ENCODE results near the gene SGMS1. TPM values are rescaled to one million over a fixed set of nuclear protein-coding genes. Genes with fewer than 3 reads are reported as not detected.

The SGMS1 gene
- total RNA-seq, 1 experiment from 2014 or later, result 20.4 TPM

DNA sequence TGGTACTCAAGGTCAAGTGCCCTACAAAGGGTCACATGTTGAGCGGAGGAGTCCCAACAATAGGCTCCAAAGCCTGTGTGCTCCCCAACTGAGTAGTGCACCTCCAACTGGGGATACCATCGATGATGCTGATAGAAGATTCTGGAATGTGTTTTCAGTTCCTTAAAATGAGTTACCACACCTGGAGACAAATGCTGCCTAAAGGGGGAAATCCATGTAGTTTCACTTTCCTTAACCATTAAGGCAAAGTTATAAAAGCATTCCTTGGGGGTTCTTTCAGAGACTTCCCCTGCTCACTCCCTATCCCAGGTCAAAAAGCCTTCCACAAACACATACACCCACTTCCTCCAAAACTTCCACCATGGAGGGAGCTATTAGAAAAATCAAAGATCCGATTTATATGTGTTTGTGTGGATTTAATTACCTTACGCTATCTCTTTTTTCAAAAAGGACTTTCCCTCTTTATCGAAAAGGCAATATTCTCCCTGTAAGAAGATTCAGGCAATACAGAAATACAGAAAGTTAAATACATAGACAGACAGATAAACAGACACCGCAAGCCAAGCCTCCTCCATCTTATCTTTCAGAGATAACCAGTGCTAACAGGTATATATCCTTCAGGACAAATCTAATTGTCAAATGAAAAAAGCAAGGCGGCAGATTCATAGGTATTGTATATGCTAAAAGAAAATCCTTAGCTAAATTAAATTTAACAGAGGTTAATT lies 236.6 kb downstream of the SGMS1 start:
- H4K5ac ChIP-seq (ENCODE audit: insufficient read length, low read depth, low read length), result no peak overlapping the region
- H3K79me2 ChIP-seq (ENCODE audit: insufficient read depth, low read length), result no peaks in the 10 kb centered on the region
- H3K36me3 Mint-ChIP-seq (ENCODE audit: insufficient read depth in 1 of 3, low read depth in 3 of 3), result no peaks in the 10 kb centered on the region

More for the DNA sequence above, 236.6 kb downstream of the SGMS1 start:
- H4K8ac ChIP-seq (replicated peaks; ENCODE audit: insufficient read length, low read depth, low read length), result no peak overlapping the region
- H3K56ac ChIP-seq (ENCODE audit: insufficient read length, low read depth, low read length), result no peak overlapping the region
- no peak overlapping the region for H3K4ac ChIP-seq (ENCODE audit: low read depth, low read length)
- TF ChIP-seq, protein P1, sequence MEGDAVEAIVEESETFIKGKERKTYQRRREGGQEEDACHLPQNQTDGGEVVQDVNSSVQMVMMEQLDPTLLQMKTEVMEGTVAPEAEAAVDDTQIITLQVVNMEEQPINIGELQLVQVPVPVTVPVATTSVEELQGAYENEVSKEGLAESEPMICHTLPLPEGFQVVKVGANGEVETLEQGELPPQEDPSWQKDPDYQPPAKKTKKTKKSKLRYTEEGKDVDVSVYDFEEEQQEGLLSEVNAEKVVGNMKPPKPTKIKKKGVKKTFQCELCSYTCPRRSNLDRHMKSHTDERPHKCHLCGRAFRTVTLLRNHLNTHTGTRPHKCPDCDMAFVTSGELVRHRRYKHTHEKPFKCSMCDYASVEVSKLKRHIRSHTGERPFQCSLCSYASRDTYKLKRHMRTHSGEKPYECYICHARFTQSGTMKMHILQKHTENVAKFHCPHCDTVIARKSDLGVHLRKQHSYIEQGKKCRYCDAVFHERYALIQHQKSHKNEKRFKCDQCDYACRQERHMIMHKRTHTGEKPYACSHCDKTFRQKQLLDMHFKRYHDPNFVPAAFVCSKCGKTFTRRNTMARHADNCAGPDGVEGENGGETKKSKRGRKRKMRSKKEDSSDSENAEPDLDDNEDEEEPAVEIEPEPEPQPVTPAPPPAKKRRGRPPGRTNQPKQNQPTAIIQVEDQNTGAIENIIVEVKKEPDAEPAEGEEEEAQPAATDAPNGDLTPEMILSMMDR (conservative IDR thresholded peaks at IDR 0.05), result no peak
- H3K4me2 ChIP-seq (ENCODE audit: insufficient read depth, insufficient read length, low read length), result no peak overlapping the region
- H3T11ph ChIP-seq (ENCODE audit: low read length), result no peak overlapping the region
- H2BK20ac ChIP-seq (ENCODE audit: low read depth, low read length, poor library complexity, severe bottlenecking), result no peak overlapping the region
- no peak overlapping the region for H3K18ac ChIP-seq (ENCODE audit: insufficient read length, low read depth, low read length)
- no peak for DNase-seq
- no peaks in the 10 kb centered on the region for H3K9me3 ChIP-seq (ENCODE audit: control insufficient read depth, low read depth, low read length)
- H3K4me1 ChIP-seq (ENCODE audit: insufficient read depth, low read length), result no peaks in the 10 kb centered on the region; the same call in 1 of the 2 replicates
- no peaks in the 10 kb centered on the region for H4K20me1 ChIP-seq (ENCODE audit: control insufficient read depth, insufficient read depth, insufficient read length)
- no peak overlapping the region for H3K27ac ChIP-seq (ENCODE audit: insufficient read length, low read depth, low read length)
- H3K9ac ChIP-seq (ENCODE audit: extremely low read depth, insufficient read length, low read length), result no peak overlapping the region
- H2BK120ac ChIP-seq (ENCODE audit: low read depth, low read length, poor library complexity, severe bottlenecking), result no peak overlapping the region
- Mint-ChIP-seq H3K4me1 (peaks cover 39 to 47% of the 10 kb centered on the region in 2 experiments), H3K27me3 (ENCODE audit: low read depth) (no peaks in the 10 kb centered on the region), H3K4me3 (no peak overlapping the region), H3K9me3 (no peaks in the 10 kb centered on the region), H3K27ac (peak overlapping the region in 1 of 3 experiments; percentile 62; a peak in 2 of 7 replicates)
- H2BK15ac ChIP-seq (ENCODE audit: low read depth, low read length), result no peak overlapping the region
- H2BK12ac ChIP-seq (ENCODE audit: insufficient read length, low read depth, low read length), result no peak overlapping the region
- H3K27me3 ChIP-seq (ENCODE audit: insufficient read depth, low read length), result no peaks in the 10 kb centered on the region
- H3K23me2 ChIP-seq (ENCODE audit: insufficient read length, low read depth, low read length, poor library complexity, severe bottlenecking), result no peaks in the 10 kb centered on the region
- H4K91ac ChIP-seq (ENCODE audit: insufficient read length, low read depth, low read length), result no peak overlapping the region
- no peak overlapping the region for H3K14ac ChIP-seq (ENCODE audit: insufficient read depth, low read length)
- H2AFZ ChIP-seq (ENCODE audit: low read length), result no peak overlapping the region
- no peak overlapping the region for H2BK5ac ChIP-seq (ENCODE audit: insufficient read length, low read length)
- H2AK5ac ChIP-seq (ENCODE audit: insufficient read length, low read length), result no peak overlapping the region
- no CpG with 5 or more reads among the region's 7 CpGs for WGBS (ENCODE audit: extremely low coverage, insufficient read length, low lambda C conversion rate)
- H3K79me1 ChIP-seq (ENCODE audit: insufficient read depth, low read depth, low read length, poor library complexity, severe bottlenecking), result no peaks in the 10 kb centered on the region
- H3K23ac ChIP-seq (ENCODE audit: insufficient read length, low read depth, low read length), result no peak overlapping the region
